Measurements from ENCODE around the gene SRRM1. TPM values are rescaled to one million over a fixed set of nuclear protein-coding genes. Genes with fewer than 3 reads are reported as not detected.

Gene SRRM1
- total RNA-seq, 1 donor, result 50.7 TPM

DNA sequence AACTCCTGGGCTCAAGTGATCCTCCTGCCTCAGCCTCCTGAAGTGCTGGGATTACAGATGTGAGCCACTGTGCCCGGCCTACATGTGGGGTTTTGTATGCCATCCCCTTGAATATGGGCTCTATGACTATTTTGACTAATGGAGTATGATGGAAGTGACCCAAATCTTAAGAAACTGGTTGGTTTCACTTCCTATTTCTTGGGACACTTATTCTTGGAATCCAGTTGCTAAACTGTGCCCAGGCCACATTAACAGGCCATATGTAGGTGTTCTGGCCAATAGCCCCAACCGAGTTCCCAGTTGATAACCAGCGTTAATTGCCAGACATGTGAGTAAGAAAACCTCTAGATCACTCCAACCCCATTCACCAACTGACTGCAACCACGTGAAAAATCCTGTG is 65.8 kb downstream of the SRRM1 start:
- DNase-seq (ENCODE audit: insufficient read length, low spot score, missing footprints), result no peak
- Histone ChIP-seq H3K4me3 (ENCODE audit: insufficient read depth, low read length) (no peak overlapping the region), H3K4me1 (ENCODE audit: insufficient read depth, low read length) (peaks cover 59% of the 10 kb centered on the region), H2AFZ (ENCODE audit: low read length) (no peak overlapping the region), H3K36me3 (ENCODE audit: insufficient read depth, low read length) (no peaks in the 10 kb centered on the region), H3K79me2 (ENCODE audit: insufficient read depth, low read length) (peaks cover 1% of the 10 kb centered on the region), H3K27ac (ENCODE audit: low read depth, low read length) (peak overlapping the region; percentile 48), H4K20me1 (ENCODE audit: insufficient read depth, low read length) (no peaks in the 10 kb centered on the region), H3K4me2 (ENCODE audit: insufficient read depth, low read length) (no peak overlapping the region), H3K9me3 (ENCODE audit: low read depth, low read length) (no peaks in the 10 kb centered on the region), H3K27me3 (ENCODE audit: insufficient read depth, low read length) (no peaks in the 10 kb centered on the region)
- TF ChIP-seq, protein P1, sequence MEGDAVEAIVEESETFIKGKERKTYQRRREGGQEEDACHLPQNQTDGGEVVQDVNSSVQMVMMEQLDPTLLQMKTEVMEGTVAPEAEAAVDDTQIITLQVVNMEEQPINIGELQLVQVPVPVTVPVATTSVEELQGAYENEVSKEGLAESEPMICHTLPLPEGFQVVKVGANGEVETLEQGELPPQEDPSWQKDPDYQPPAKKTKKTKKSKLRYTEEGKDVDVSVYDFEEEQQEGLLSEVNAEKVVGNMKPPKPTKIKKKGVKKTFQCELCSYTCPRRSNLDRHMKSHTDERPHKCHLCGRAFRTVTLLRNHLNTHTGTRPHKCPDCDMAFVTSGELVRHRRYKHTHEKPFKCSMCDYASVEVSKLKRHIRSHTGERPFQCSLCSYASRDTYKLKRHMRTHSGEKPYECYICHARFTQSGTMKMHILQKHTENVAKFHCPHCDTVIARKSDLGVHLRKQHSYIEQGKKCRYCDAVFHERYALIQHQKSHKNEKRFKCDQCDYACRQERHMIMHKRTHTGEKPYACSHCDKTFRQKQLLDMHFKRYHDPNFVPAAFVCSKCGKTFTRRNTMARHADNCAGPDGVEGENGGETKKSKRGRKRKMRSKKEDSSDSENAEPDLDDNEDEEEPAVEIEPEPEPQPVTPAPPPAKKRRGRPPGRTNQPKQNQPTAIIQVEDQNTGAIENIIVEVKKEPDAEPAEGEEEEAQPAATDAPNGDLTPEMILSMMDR (IDR thresholded peaks at IDR 0.05; ENCODE audit: extremely low read depth, low read depth, low read length), result no peak

DNA sequence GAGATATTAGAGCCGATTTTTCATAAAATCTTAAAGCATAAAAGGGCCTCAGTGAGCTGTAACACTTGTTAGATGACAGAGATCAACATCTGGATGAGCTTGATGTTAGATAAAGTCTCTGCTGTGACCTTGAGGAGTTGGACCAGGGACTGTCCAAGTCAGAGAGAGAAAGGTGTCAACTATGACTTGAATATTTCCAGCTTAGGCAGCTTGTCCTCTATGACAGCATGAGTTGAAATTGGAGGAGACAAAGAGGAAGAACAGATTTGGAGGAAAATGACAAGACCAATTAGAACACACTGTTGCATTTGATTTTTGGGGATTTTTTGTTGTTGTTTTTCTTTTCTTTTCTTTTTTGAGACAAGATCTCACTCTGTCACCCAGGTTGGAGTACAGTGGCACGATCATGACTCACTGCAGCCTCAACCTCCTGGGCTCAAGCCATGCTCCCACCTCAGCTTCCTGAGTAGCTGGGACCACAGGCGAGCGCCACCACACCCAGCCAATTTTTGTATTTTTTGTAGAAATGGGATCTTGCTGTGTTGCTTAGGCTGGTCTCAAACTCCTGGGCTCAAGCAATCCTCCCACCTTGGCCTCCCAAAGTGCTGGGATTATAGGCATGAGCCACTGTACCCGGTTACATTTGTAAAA is 66.8 kb downstream of the SRRM1 start:
- Histone ChIP-seq H3K9me3 (ENCODE audit: low read depth, low read length) (no peaks in the 10 kb centered on the region), H2AFZ (ENCODE audit: low read length) (no peak overlapping the region), H3K4me3 (ENCODE audit: insufficient read depth, low read length) (no peak overlapping the region), H4K20me1 (ENCODE audit: insufficient read depth, low read length) (no peaks in the 10 kb centered on the region), H3K4me1 (ENCODE audit: insufficient read depth, low read length) (peaks cover 62% of the 10 kb centered on the region), H3K36me3 (ENCODE audit: insufficient read depth, low read length) (no peaks in the 10 kb centered on the region), H3K27me3 (ENCODE audit: insufficient read depth, low read length) (no peaks in the 10 kb centered on the region), H3K27ac (ENCODE audit: low read depth, low read length) (peak overlapping the region; percentile 47), H3K4me2 (ENCODE audit: insufficient read depth, low read length) (no peak overlapping the region), H3K79me2 (ENCODE audit: insufficient read depth, low read length) (peaks cover 8% of the 10 kb centered on the region)
- no peak for DNase-seq (ENCODE audit: insufficient read length, low spot score, missing footprints)
- TF ChIP-seq, protein P1 (IDR thresholded peaks at IDR 0.05; ENCODE audit: extremely low read depth, low read depth, low read length), result no peak

DNA sequence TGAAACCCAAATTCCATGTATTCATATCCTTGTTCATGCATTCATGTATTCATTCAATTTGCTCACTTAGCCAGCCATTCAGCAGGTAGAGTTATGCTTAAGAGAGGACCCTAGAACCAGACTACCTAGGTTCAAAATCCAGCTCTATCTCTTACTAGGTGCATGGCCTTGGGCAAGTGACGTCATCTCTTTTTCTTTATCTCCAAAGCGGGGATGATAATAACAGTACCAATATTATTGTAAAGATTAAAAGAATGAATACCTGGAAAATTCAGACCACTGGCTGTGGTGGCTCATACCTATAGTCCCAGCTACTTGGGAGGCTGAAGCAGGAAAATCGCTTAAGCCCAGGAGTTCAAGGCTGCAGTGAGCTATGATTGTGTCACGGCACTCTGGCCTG is 68.2 kb downstream of the SRRM1 start:
- no peaks in the 10 kb centered on the region for H3K27me3 ChIP-seq (ENCODE audit: insufficient read depth, low read length)
- no peaks in the 10 kb centered on the region for H3K36me3 ChIP-seq (ENCODE audit: insufficient read depth, low read length)
- H4K20me1 ChIP-seq (ENCODE audit: insufficient read depth, low read length), result no peaks in the 10 kb centered on the region
- H3K4me3 ChIP-seq (ENCODE audit: insufficient read depth, low read length), result no peak overlapping the region
- H3K27ac ChIP-seq (ENCODE audit: low read depth, low read length), result no peak overlapping the region
- TF ChIP-seq, protein P1 (IDR thresholded peaks at IDR 0.05; ENCODE audit: extremely low read depth, low read depth, low read length), result no peak
- H3K4me1 ChIP-seq (ENCODE audit: insufficient read depth, low read length), result peaks cover 56% of the 10 kb centered on the region
- peaks cover 10% of the 10 kb centered on the region for H3K79me2 ChIP-seq (ENCODE audit: insufficient read depth, low read length)
- no peaks in the 10 kb centered on the region for H3K9me3 ChIP-seq (ENCODE audit: low read depth, low read length)
- H3K4me2 ChIP-seq (ENCODE audit: insufficient read depth, low read length), result no peak overlapping the region
- no peak for DNase-seq (ENCODE audit: insufficient read length, low spot score, missing footprints)
- H2AFZ ChIP-seq (ENCODE audit: low read length), result no peak overlapping the region

DNA sequence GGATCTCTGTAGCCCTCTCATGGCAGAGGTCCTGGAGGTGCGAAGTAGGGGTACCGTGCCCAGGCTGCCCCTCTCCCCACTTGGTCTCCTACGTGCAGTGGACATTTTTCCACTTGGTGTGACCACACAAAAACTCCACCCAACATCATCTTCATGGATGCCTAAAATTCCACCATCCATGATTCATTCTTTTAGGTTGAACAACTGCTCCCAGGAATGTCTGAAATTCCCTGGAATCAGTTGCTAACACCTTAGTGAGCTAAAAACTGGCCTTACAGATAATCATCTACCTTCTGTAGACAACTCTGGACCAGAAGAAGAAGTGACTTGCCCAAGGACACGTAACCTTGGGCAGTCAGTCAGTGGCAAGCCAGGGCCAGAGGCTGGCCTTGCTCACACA is 70.1 kb downstream of the SRRM1 start:
- Histone ChIP-seq H3K9me3 (ENCODE audit: low read depth, low read length) (no peaks in the 10 kb centered on the region), H3K36me3 (ENCODE audit: insufficient read depth, low read length) (no peaks in the 10 kb centered on the region), H3K4me3 (ENCODE audit: insufficient read depth, low read length) (no peak overlapping the region), H3K4me1 (ENCODE audit: insufficient read depth, low read length) (peaks cover 45% of the 10 kb centered on the region), H4K20me1 (ENCODE audit: insufficient read depth, low read length) (no peaks in the 10 kb centered on the region), H3K27ac (ENCODE audit: low read depth, low read length) (peak overlapping the region; percentile 94), H2AFZ (ENCODE audit: low read length) (peak overlapping the region; percentile 33), H3K79me2 (ENCODE audit: insufficient read depth, low read length) (peaks cover 20% of the 10 kb centered on the region), H3K4me2 (ENCODE audit: insufficient read depth, low read length) (peak overlapping the region; percentile 3), H3K27me3 (ENCODE audit: insufficient read depth, low read length) (no peaks in the 10 kb centered on the region)
- TF ChIP-seq, protein P1 (IDR thresholded peaks at IDR 0.05; ENCODE audit: extremely low read depth, low read depth, low read length), result no peak
- DNase-seq (ENCODE audit: insufficient read length, low spot score, missing footprints), result peak; percentile 86

Measured in osteoblast (primary cell).